ENCODE results near the gene TNFSF8.

Gene TNFSF8, protein sequence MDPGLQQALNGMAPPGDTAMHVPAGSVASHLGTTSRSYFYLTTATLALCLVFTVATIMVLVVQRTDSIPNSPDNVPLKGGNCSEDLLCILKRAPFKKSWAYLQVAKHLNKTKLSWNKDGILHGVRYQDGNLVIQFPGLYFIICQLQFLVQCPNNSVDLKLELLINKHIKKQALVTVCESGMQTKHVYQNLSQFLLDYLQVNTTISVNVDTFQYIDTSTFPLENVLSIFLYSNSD

GRCh38 chr9:114930056-114930812 is at the start of gene TNFSF8:
TNFSF8 (minus strand) TSS chr9:114930591; CDS start chr9:114930303, 288 bp downstream.
- DNase-seq (ENCODE audit: low spot score) = peak; percentile 85

DNA sequence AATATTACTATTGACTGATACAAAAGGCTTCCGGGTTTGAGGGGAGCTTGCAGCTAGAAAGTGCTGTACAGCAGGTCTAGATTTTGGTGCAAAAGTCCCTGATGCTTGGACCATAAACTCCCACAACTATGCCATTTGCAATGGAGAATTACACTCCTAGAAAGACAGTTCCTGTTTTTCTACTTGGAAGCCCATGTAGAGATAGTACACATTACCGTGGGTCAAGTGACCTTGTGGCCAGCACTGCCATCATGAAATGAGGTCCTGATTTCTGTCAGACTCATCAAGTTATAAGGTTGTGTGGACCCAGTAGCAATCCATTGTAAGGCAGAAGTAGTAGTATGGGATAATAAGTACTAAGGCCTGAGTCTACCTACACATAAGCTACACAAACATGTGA is 42.8 kb upstream of the TNFSF8 start:
- DNase-seq (ENCODE audit: low spot score) = no peak

GRCh38 chr9:114972510-114973136 is 42.2 kb upstream of the TNFSF8 start:
- no peak for DNase-seq (ENCODE audit: low spot score)

DNA sequence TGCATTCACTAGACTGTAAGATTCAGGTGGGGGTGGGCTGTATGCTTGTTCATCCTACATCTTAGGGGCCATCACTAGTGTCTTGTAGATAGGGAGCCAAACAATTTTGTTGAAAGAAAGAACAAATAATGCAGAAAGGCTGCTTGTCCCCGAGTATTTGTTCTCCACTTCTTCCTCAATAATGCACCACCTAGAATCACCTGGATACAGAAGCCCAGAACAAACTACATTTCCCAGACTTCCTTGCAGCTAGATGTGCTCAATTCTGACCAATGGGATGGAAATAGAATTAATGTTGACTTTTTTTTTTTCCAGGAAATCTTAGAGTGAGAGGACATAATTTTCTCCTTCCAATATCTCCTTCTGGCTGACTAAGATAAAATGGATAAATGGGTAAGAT is 38.9 kb upstream of the TNFSF8 start:
- no peak for DNase-seq (ENCODE audit: low spot score)

- no peak for DNase-seq (ENCODE audit: low spot score)
These were observed 38.3 kb upstream of the TNFSF8 start for GRCh38 chr9:114968671-114969070.

- no peak for DNase-seq (ENCODE audit: low spot score)
These were observed 35.2 kb upstream of the TNFSF8 start for GRCh38 chr9:114965564-114965963.

DNA sequence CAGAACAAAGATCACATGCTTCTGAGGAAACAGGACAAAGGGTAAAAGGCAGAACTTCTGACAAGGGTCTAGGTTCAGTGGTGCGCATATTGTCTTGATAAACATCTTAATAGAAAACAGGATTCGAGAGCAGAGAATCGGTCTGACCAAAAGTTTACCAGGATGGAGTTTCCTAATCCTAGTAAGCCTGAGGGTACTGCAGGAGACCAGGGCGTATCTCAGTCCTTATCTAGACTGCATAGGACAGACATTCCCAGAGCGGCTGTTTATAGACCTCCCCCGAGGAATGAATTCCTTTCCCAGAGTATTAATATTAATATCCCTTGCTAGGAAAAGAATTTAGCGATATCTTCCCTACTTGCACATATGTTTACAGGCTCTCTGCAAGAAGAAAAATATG is 32.4 kb upstream of the TNFSF8 start:
- no peak for DNase-seq (ENCODE audit: low spot score)

DNA sequence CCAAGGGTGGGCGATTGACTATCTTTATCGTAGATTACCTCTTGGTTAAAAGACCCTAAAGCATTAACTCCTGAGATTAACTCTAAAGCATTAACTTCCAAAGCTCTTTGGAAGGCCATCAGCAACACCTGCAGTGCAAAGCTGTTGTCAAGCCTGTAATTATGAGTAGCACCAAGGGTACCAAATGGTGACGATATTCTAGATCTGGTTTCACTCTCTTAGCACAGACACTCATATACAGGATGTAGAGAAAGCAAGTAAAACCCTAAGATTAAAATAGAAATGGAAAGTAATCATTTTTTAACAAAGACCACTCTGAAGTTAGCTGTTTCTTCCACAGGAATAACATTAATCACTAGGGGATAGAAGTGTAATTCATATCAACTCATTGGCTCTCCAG is 29.9 kb upstream of the TNFSF8 start:
- no peak for DNase-seq (ENCODE audit: low spot score)

GRCh38 chr9:114958844-114959235 is 28.4 kb upstream of the TNFSF8 start:
- DNase-seq (ENCODE audit: low spot score) = no peak

DNA sequence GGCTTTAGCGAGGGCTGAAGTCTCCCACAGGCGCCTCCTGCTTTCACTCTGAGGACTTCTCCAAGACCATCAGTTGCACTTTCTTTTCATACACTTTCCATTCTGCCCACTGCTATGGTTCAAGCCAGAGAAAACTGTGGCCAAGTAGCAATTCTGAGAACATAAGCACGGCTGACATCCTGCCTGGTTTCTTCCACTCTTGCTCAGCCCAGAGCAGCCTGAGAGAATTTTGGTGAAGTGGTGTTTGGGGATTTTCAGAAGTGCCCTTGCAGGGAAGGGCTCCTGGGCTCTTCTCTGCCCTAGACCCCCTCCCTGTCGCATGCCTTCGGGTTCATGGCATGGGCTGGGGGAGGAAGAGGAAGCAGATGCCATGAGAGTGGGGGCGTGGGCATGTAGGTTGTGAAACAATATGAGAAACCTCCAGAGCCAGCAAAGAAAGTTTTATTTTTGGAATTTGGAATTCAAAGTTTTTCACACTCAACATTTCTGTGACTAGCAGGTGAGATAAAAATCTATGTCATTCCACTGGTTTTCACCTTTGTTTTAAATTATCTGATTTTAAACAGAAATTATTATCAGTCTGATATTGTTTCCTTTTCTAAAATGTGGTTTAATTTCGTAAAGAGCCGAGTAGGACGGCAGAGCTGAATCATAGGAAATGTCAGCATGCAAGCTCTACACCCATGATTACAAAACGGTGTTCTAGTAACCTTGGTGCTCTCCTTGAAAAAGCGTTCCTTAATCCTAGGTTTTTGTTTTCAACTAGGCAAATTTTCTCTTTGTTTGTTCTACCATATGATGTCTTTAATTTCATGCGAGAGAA is 27.8 kb upstream of the TNFSF8 start:
- peak; percentile 13 for DNase-seq (ENCODE audit: low spot score)

GRCh38 chr9:114957558-114957957 is 27.2 kb upstream of the TNFSF8 start:
- no peak for DNase-seq (ENCODE audit: low spot score)

DNA sequence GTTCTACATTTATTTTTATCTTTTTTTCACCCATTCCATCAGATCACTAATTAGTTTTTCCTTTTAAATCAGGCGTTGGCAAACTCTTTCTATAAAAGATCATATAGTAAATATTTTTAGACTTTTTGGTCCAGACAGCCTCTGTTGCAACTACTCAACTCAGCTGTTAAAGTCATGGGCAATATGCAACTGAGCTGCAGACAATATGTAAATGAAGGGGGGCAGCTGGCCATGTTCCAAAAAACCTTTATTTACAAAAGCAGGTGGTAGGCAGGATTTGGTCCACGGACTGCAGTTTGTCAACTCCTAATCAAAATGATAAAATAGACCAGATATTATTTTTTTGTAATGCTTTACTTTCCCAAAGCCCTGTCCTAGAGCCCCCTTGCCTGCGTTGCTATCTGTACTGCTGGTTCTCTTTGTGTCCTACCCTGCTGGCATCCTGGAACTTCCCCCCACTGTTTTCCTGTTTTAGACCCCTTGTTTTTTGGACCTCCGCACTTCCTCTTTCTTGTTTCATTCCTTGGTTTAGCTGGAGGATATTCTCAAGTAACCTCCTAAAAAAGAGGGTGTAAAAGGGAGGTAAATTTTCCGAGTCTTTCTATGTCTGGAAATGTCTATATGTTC is 24.7 kb upstream of the TNFSF8 start:
- no peak for DNase-seq (ENCODE audit: low spot score)

- DNase-seq (ENCODE audit: low spot score) = no peak
These were observed 23.6 kb upstream of the TNFSF8 start for GRCh38 chr9:114953959-114954358.

DNA sequence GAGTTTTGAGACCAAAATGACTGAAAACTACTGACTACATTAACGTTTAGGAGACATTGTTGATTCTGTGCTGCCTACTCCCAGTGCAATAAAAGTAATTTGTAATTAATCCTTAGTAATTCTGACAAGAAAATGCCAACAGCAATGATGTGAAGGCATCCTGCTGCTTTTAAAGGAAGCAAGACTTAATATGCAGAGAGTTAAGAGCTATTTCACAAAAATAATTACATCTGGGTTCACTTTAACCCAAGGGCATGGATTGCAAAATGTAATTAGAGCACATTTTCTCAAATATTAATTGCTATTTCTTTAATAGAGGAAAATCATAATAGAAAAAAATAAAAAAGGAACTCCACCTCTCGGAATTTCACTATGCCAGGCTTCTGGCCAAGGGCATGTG is 22.7 kb upstream of the TNFSF8 start:
- no peak for DNase-seq (ENCODE audit: low spot score)

DNA sequence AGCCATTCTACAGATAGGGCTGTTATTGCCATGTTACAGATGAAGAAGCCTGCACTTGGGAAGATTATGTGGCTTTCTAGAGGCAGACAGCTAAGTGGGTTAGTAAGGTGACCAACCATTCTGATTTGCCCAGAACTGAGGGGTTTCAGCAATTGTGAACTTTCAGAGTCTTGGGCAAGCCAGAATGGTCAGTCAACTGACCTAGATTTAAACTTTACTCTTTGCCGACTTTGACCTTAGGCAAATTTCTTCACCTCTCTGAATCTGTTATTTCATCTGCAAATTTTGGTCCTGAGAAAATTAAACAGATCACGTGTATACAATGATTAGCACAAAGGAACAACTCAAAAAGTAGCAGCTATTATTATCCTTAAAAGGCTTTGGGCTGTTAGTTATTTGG is 20.4 kb upstream of the TNFSF8 start:
- DNase-seq (ENCODE audit: low spot score) = no peak

DNA sequence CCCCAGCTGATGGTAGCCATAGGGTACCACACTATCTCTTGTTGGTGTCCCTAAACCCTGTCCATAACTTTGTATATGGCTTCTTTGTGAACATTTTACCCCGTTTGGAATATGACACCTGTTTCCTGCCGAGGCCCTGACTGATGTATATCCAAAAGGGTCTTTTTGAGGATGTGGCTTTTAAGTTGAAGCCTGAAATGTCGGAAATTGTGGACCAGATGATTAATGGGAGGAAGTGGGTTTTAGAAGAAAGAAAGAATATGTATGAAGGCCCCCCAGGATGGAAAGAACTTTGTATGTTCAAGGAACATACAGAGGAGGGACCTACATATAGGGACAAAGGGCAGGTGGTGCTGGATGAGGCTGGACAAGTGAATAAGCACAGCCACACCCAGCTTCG is 16.7 kb upstream of the TNFSF8 start:
- DNase-seq (ENCODE audit: low spot score) = no peak

DNA sequence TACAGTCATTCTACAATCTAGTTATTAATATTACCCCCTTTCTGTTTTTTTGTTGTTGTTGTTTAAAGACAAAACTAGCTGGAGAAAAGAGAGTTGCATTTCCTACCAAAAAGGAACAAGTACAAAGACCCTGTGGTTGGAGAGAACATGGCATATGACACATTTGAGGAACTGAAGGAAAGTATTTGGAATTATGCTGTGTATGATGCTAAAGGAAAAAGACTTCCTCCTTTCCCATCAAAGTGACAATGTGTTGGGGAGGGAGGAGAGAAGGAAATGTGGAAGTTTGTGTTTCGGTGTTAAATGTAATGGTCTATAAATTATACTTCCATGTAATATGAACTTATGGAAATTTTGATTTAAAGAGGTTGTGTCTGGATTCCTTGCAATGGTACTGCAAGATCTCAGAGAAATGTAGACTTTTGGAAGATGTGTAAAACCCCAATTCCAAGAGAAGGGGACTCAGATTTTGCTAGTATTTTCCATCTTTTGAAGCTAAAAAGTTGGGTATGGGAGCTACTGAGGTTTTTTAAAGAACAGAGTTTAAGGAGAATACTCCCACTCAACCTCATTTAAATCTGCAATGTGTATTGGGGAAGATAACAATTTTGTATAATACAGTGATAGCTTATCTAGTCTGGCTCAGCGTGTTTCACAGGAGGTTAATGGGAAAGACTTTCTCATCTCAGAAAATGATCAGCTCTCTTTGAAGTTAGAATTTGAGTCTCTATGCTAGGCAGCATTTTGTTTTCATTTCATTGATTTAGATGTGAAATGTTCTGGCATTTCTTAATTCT is 15.4 kb upstream of the TNFSF8 start:
- DNase-seq (ENCODE audit: low spot score) = no peak

DNA sequence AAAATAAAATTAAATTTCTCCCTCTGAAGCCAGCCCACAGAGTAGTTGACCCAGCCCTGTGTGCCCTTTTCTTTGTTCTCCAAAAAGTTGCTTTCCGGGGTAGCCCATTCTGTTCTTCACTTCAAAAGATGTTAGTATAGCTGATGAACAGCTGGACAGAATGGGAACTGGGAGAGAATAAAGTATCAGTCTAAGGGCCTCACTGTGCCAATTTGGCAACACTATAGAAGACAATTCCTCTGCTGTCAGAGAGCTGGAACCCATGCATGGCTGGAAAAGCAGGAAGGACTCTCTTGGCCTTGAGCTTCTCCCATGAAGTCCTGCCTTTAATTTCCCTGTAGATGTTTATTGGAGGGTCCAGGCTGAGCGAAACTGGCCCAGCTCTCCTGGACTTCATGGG is 11.0 kb upstream of the TNFSF8 start:
- no peak for DNase-seq (ENCODE audit: low spot score)

- DNase-seq (ENCODE audit: low spot score) = no peak
These were observed 8.5 kb upstream of the TNFSF8 start for GRCh38 chr9:114938687-114939575.

DNA sequence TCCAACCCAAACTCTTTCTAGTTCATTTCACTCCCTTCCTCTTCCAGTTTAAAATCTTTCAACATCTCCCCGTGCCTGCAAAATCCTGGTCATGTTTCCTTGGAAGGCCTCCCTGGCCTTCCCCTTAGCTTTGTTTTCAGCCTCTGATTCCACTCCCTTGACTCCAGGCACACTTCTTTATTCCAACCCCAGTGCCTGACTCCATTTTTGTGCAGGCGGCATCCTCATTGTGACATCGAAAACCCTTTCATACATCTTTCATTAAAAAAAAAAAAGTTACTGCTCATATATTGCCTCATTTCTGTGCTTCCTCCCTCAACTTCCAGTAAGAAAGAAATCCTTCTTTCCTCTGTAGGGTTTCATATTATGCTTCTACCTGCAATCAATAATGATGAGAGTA is 7.1 kb upstream of the TNFSF8 start:
- DNase-seq (ENCODE audit: low spot score) = no peak
